H9 (cell line): Measurements from ENCODE around the gene GDNF. TPM values are rescaled to one million over a fixed set of nuclear protein-coding genes. Genes with fewer than 3 reads are reported as not detected.

Experiments
- DNase-seq: peaks from one replicate; pipeline ENCODE4 v3.0.0-alpha.2; 2017
- H2AFZ ChIP-seq: one replicate; pipeline ENCODE4 v1.6.1; 2013; ENCODE audit warnings: mild to moderate bottlenecking, low read length, control low read depth, moderate library complexity
- H2AK5ac ChIP-seq: 2 replicates; pipeline ENCODE4 v1.6.1; 2013; ENCODE audit warnings: low read length, control low read depth, mixed read lengths; ENCODE audit not compliant: insufficient read length
- H2BK120ac ChIP-seq: one replicate; pipeline ENCODE4 v1.6.1; 2013; ENCODE audit warnings: low read depth, mild to moderate bottlenecking, low read length, control low read depth, inconsistent platforms; ENCODE audit not compliant: poor library complexity, severe bottlenecking
- H2BK12ac ChIP-seq: 2 replicates; pipeline ENCODE4 v1.6.1; 2013; ENCODE audit warnings: low read length, control low read depth, mixed read lengths, low read depth; ENCODE audit not compliant: insufficient read length
- H2BK15ac ChIP-seq: 2 replicates; pipeline ENCODE4 v1.6.1; 2013; ENCODE audit warnings: low read depth, low read length, control low read depth
- H2BK20ac ChIP-seq: one replicate; pipeline ENCODE4 v1.6.1; 2013; ENCODE audit warnings: low read depth, mild to moderate bottlenecking, low read length, control low read depth, inconsistent platforms; ENCODE audit not compliant: poor library complexity, severe bottlenecking
- H2BK5ac ChIP-seq: 2 replicates; pipeline ENCODE4 v1.6.1; 2013; ENCODE audit warnings: low read length, control low read depth, mixed read lengths; ENCODE audit not compliant: insufficient read length
- H3K14ac ChIP-seq: 2 replicates; pipeline ENCODE4 v1.6.1; 2013; ENCODE audit warnings: low read length, control low read depth; ENCODE audit not compliant: insufficient read depth
- H3K18ac ChIP-seq: 2 replicates; pipeline ENCODE4 v1.6.1; 2013; ENCODE audit warnings: low read depth, mild to moderate bottlenecking, mixed read lengths, low read length, control low read depth; ENCODE audit not compliant: insufficient read length
- H3K23ac ChIP-seq: 2 replicates; pipeline ENCODE4 v1.6.1; 2013; ENCODE audit warnings: low read length, control low read depth, mixed read lengths, low read depth; ENCODE audit not compliant: insufficient read length
- H3K23me2 ChIP-seq: 2 replicates; pipeline ENCODE4 v1.6.1; 2013; ENCODE audit warnings: low read depth, mild to moderate bottlenecking, mixed read lengths, low read length, control low read depth; ENCODE audit not compliant: insufficient read length, poor library complexity, severe bottlenecking
- H3K27ac ChIP-seq: 2 replicates; pipeline ENCODE4 v1.5.1; 2013; ENCODE audit warnings: low read length, control low read depth, mixed read lengths, low read depth; ENCODE audit not compliant: insufficient read length
- H3K27me3 ChIP-seq: 2 replicates; pipeline ENCODE4 v1.6.1; 2013; ENCODE audit warnings: low read length, control low read depth, inconsistent platforms; ENCODE audit not compliant: insufficient read depth
- H3K4ac ChIP-seq: 2 replicates; pipeline ENCODE4 v1.6.1; 2013; ENCODE audit warnings: low read depth, mild to moderate bottlenecking, control low read depth, inconsistent platforms, low read length, moderate library complexity
- H3K4me1 ChIP-seq: 2 replicates; pipeline ENCODE4 v1.6.1; 2013; ENCODE audit warnings: low read length, control low read depth, inconsistent platforms; ENCODE audit not compliant: insufficient read depth
- H3K4me2 ChIP-seq: 2 replicates; pipeline ENCODE4 v1.6.1; 2013; ENCODE audit warnings: low read length, control low read depth, mixed read lengths; ENCODE audit not compliant: insufficient read length, insufficient read depth
- H3K56ac ChIP-seq: 2 replicates; pipeline ENCODE4 v1.6.1; 2013; ENCODE audit warnings: low read depth, mild to moderate bottlenecking, mixed read lengths, low read length, control low read depth; ENCODE audit not compliant: insufficient read length
- H3K79me1 ChIP-seq: 2 replicates; pipeline ENCODE4 v1.6.1; 2013; ENCODE audit warnings: low read depth, mild to moderate bottlenecking, moderate library complexity, low read length, control low read depth, inconsistent platforms; ENCODE audit not compliant: insufficient read depth, poor library complexity, severe bottlenecking
- H3K79me2 ChIP-seq: 2 replicates; pipeline ENCODE4 v1.6.1; 2013; ENCODE audit warnings: low read length, control low read depth, inconsistent platforms; ENCODE audit not compliant: insufficient read depth
- H3K9ac ChIP-seq: 2 replicates; pipeline ENCODE4 v1.6.1; 2013; ENCODE audit warnings: low read length, control low read depth, mixed read lengths; ENCODE audit not compliant: insufficient read length; ENCODE audit errors: extremely low read depth
- H3K9me3 ChIP-seq: one replicate; pipeline ENCODE4 v1.6.1; 2013; ENCODE audit warnings: low read depth, low read length, inconsistent platforms; ENCODE audit not compliant: control insufficient read depth
- H3T11ph ChIP-seq: one replicate; pipeline ENCODE4 v1.6.1; 2013; ENCODE audit warnings: mild to moderate bottlenecking, low read length, control low read depth, inconsistent platforms
- H4K20me1 ChIP-seq: one replicate; pipeline ENCODE4 v1.6.1; 2013; ENCODE audit not compliant: control insufficient read depth, insufficient read length, insufficient read depth
- H4K5ac ChIP-seq: 2 replicates; pipeline ENCODE4 v1.6.1; 2013; ENCODE audit warnings: low read depth, mild to moderate bottlenecking, mixed read lengths, low read length, control low read depth; ENCODE audit not compliant: insufficient read length
- H4K8ac ChIP-seq: replicated peaks from 2 replicates; pipeline ENCODE4 v1.6.1; 2013; ENCODE audit warnings: low read length, control low read depth, mixed read lengths, low read depth; ENCODE audit not compliant: insufficient read length
- H4K91ac ChIP-seq: 2 replicates; pipeline ENCODE4 v1.6.1; 2013; ENCODE audit warnings: low read depth, mild to moderate bottlenecking, moderate library complexity, mixed read lengths, low read length, control low read depth; ENCODE audit not compliant: insufficient read length
- H3K27ac Mint-ChIP-seq, 3 experiments: 2 replicates in 2 of 3; 3 replicates in 1 of 3; pipeline ENCODE4 v1.8.0; 2020 to 2021; ENCODE audit warnings: mixed read lengths in 3 of 3, mild to moderate bottlenecking in 1 of 3, moderate library complexity in 1 of 3
- H3K27me3 Mint-ChIP-seq: 2 replicates; pipeline ENCODE4 v1.8.0; 2021; ENCODE audit warnings: low read depth, mild to moderate bottlenecking, moderate library complexity, mixed read lengths
- H3K36me3 Mint-ChIP-seq, 3 experiments: 2 replicates in 2 of 3; 3 replicates in 1 of 3; pipeline ENCODE4 v1.8.0; 2020 to 2021; ENCODE audit warnings: low read depth in 3 of 3, mixed read lengths in 3 of 3; ENCODE audit not compliant: insufficient read depth in 1 of 3
- H3K4me1 Mint-ChIP-seq, 2 experiments: 2 replicates each; pipeline ENCODE4 v1.8.0; 2020; ENCODE audit warnings: mixed read lengths in 2 of 2
- H3K4me3 Mint-ChIP-seq, 2 experiments: 2 replicates in 1 of 2; 3 replicates in 1 of 2; pipeline ENCODE4 v1.8.0; 2020 to 2021; ENCODE audit warnings: mild to moderate bottlenecking in 2 of 2, mixed read lengths in 2 of 2, moderate library complexity in 1 of 2
- H3K9me3 Mint-ChIP-seq, 2 experiments: 2 replicates in 1 of 2; 3 replicates in 1 of 2; pipeline ENCODE4 v1.8.0; 2020; ENCODE audit warnings: mild to moderate bottlenecking in 2 of 2, mixed read lengths in 2 of 2, moderate library complexity in 1 of 2
- CTCF ChIP-seq: fragments of 200-600 bp; sonication (generic); conservative IDR thresholded peaks from 3 replicates; pipeline ENCODE4 v1.8.0; 2021; ENCODE audit warnings: antibody characterized with exemption, mild to moderate bottlenecking
- WGBS: extraction: QIAGEN DNeasy Blood & Tissue Kit; methylation state at CpG from one replicate; pipeline ENCODE4 v1.1.7; 2013; ENCODE audit warnings: missing lambda C conversion rate, low lambda C conversion rate, mixed read lengths; ENCODE audit not compliant: insufficient read length; ENCODE audit errors: extremely low coverage; 5-methylcytosine and 5-hydroxymethylcytosine counted together
- total RNA-seq: library from RNA; stranded (reverse); gene quantifications from 2 replicates; pipeline ENCODE4 v1.2.1, GENCODE V29; 2021

GDNF gene
- total RNA-seq, 1 experiment from 2014 or later: not detected

GRCh38 chr5:37792975-37793631 lies 46.7 kb downstream of the GDNF start:
- H2AFZ ChIP-seq: no peak overlapping the region
- H3K9me3 Mint-ChIP-seq: peaks cover 27 to 36% of the 10 kb centered on the region in 2 experiments
- no peak overlapping the region for H3K4me2 ChIP-seq
- no peak overlapping the region for H2BK120ac ChIP-seq
- no peak overlapping the region for H3K27ac ChIP-seq
- H3K23me2 ChIP-seq: no peaks in the 10 kb centered on the region
- H3K79me2 ChIP-seq: no peaks in the 10 kb centered on the region
- H3K9ac ChIP-seq: no peak overlapping the region
- H3K4ac ChIP-seq: no peak overlapping the region
- H3K4me3 Mint-ChIP-seq: no peak overlapping the region
- no CpG with 5 or more reads among the region's 2 CpGs for WGBS
- H3K27me3 ChIP-seq: no peaks in the 10 kb centered on the region
- H2BK15ac ChIP-seq: no peak overlapping the region
- no peak overlapping the region for H4K91ac ChIP-seq
- H4K8ac ChIP-seq: no peak overlapping the region
- H3T11ph ChIP-seq: no peak overlapping the region
- no peak overlapping the region for H3K18ac ChIP-seq
- H3K56ac ChIP-seq: no peak overlapping the region
- no peaks in the 10 kb centered on the region for H3K4me1 ChIP-seq
- H3K14ac ChIP-seq: no peak overlapping the region
- no peak overlapping the region for H4K5ac ChIP-seq
- no peak overlapping the region for H2BK5ac ChIP-seq
- H3K27me3 Mint-ChIP-seq: peaks cover 5% of the 10 kb centered on the region
- no peak overlapping the region for H2BK20ac ChIP-seq
- no peaks in the 10 kb centered on the region for H3K9me3 ChIP-seq
- no peak overlapping the region for H3K23ac ChIP-seq
- DNase-seq: no peak
- H3K4me1 Mint-ChIP-seq: 0 out of 4 replicates have a peak, but pooled peaks cover 0 to 6% of the 10 kb centered on the region in 2 experiments
- H3K36me3 Mint-ChIP-seq: peaks cover 9 to 21% (median 12%) of the 10 kb centered on the region in 3 experiments
- no peaks in the 10 kb centered on the region for H3K79me1 ChIP-seq
- H3K27ac Mint-ChIP-seq: no peak overlapping the region
- no peaks in the 10 kb centered on the region for H4K20me1 ChIP-seq
- H2BK12ac ChIP-seq: no peak overlapping the region
- no peak overlapping the region for H2AK5ac ChIP-seq
- no peak for TF ChIP-seq CTCF
